Erythroblast (primary cell): ENCODE measurements around the gene PRMT3.

Source experiments
- DNase-seq, 2 experiments: peaks; one replicate each; lab custom pipeline; 2025; lab: John Stamatoyannopoulos, UW
- GATA1 ChIP-seq: IDR thresholded peaks from 2 replicates; pipeline ENCODE4 v1.6.1; 2011; ENCODE audit warnings: low read depth, mild to moderate bottlenecking, control low read depth, low read length, moderate library complexity
- POLR2A ChIP-seq: IDR thresholded peaks from 2 replicates; pipeline ENCODE4 v1.6.1; 2011; ENCODE audit warnings: mild to moderate bottlenecking, low read length

Gene PRMT3

GRCh38 chr11:20399498-20399897, 12.0 kb downstream of the PRMT3 start:
- TF ChIP-seq POLR2A (no peak), GATA1 (no peak)
- DNase-seq, result no peak

GRCh38 chr11:20403059-20403458, 15.5 kb downstream of the PRMT3 start:
- TF ChIP-seq GATA1, result no peak
- no peak for TF ChIP-seq POLR2A
- no peak for DNase-seq

DNA sequence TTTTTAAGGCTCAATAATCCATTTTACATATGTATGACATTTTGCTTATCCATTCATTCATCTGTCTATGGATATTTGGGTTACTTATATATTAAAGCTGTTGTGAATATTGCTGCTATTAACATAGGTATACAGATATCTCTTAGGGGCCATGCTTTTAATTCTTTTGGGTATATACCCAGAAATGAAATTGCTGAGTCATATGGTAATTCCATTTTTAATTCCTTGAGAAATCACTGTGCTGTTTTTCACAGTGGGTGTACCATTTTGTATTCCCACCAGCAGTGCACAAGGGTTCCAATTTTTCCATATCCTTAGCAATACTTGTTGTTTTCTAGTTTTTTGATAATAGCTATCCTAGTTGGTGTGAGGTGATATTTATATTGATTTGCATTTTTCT, 19.0 kb downstream of the PRMT3 start:
- no peak for DNase-seq

DNA sequence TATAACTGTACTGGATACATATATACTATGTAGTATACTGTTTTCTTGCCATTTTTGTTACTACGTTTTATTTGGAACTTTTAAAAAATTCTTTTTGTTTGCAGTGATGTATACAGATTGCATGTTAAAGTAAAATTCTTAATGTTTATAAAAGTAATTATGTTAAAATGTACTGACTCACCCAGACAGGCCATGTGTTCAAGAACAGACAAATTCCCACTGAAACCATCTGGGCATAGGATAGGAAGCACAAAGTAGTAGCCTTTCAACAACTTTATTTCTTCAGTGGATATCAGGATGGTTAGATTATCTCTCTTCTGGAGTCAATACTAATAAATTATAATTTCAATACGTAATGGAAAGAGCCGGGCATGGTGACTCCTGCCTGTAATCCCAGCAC, 19.8 kb downstream of the PRMT3 start:
- TF ChIP-seq GATA1 (no peak), POLR2A (no peak)
- DNase-seq, result no peak

More for the DNA sequence above, 19.0 kb downstream of the PRMT3 start:
- TF ChIP-seq POLR2A, result no peak
- TF ChIP-seq GATA1, result no peak

DNA sequence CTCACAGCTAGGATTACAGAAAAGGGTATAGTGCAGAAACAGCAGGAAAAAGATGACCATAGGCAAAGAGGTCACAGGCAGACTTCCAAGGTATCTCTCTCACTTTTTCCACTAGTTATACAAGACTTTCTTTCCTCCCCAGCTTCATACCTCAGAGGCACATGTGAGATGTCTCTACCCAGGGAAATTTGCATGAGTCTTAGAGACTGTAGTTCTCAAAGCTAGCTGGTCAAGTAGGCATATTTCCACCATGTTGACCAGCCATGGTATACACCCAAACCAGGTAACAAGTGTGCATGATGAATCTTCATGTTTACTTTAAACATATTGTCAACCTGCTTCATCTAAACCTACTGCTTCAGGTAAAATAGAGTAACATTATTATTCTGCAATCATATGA, 27.9 kb downstream of the PRMT3 start:
- DNase-seq, result no peak
- TF ChIP-seq GATA1 (no peak), POLR2A (no peak)

GRCh38 chr11:20417771-20418170, 30.3 kb downstream of the PRMT3 start:
- TF ChIP-seq GATA1 (no peak), POLR2A (no peak)
- DNase-seq, result peak; percentile 13 to 40

- no peak for TF ChIP-seq POLR2A
- TF ChIP-seq GATA1, result no peak
- DNase-seq, result no peak
These were observed 34.4 kb downstream of the PRMT3 start for GRCh38 chr11:20421946-20422345.

- TF ChIP-seq GATA1 (no peak), POLR2A (no peak)
- DNase-seq, result no peak
These were observed 41.7 kb downstream of the PRMT3 start for GRCh38 chr11:20429216-20429615.

GRCh38 chr11:20438637-20439036, 51.1 kb downstream of the PRMT3 start:
- no peak for TF ChIP-seq GATA1
- no peak for TF ChIP-seq POLR2A
- no peak for DNase-seq

- DNase-seq, result peak; percentile 64 to 72
- TF ChIP-seq POLR2A (no peak), GATA1 (no peak)
These were observed 56.1 kb downstream of the PRMT3 start for GRCh38 chr11:20443596-20443995.

DNA sequence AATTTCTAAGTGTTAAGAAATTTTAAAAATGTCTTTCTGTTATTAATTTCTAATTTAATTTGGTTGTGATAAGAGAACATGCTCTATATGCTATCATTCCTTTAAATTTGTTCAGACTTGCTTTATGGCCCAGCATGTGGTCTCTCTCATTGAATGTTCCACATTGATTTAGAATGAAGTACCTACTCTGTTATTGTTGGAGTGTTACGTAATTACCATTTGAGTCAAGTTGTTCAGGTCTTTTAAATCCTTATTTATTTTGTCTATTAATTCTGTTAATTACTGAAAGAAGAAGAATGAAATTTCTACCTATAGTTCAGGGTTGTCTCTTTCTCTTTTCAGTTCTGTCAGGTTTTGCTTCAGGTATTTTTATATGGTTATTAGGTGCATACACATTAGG, 57.0 kb downstream of the PRMT3 start:
- TF ChIP-seq POLR2A, result no peak
- TF ChIP-seq GATA1, result no peak
- no peak for DNase-seq

- DNase-seq, result no peak
- TF ChIP-seq POLR2A, result no peak
- no peak for TF ChIP-seq GATA1
These were observed 61.3 kb downstream of the PRMT3 start for GRCh38 chr11:20448834-20449233.

DNA sequence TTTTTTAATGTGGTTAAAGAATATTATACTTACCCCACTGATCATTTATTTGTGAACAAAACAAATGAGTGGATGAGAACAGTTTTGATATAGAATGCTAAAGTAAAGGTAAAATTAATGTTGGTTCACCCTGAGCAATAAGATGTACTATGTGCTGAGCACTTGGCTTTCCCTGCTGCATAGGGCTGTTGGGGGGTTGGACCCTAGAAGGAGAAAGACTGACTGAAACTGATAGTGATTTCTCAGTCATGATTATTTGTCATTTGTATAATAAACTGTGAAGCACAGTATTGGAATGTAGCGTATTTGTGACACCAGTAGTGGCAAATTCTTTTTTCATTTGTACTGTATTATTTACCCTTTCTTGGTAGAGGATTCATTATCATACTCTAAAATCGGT, 63.3 kb downstream of the PRMT3 start:
- DNase-seq, result no peak
- no peak for TF ChIP-seq POLR2A
- TF ChIP-seq GATA1, result no peak

- no peak for DNase-seq
- TF ChIP-seq GATA1 (no peak), POLR2A (no peak)
These were observed 64.1 kb downstream of the PRMT3 start for GRCh38 chr11:20451568-20451967.

DNA sequence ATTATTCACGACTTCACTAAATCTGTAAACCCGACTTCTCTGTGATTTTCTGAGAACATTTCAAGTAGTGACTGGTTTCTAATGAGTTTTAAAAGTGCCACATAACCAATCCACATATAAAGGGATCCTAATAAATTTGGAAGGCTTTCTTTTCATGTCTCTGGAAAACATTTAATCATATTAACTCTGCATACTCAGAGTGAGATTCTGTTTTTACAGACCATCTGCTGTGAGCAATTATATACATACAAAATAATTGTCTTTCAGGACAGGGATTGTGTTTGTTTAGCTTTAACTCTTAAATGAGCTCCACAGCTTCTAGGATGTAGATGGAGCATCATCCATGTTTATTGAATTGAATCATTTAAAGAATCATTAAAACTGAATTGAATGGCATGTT, 65.1 kb downstream of the PRMT3 start:
- no peak for DNase-seq
- TF ChIP-seq POLR2A, result no peak
- no peak for TF ChIP-seq GATA1
